H1 (cell line): ENCODE data around the gene IFNB1.

Experiments used
- ATF3 ChIP-seq: IDR thresholded peaks from 2 replicates; pipeline ENCODE4 v1.6.1; 2011; ENCODE audit warnings: low read depth, mild to moderate bottlenecking, low read length; ENCODE audit not compliant: insufficient read depth
- BRCA1 ChIP-seq: IDR thresholded peaks from 2 replicates; pipeline ENCODE4 v1.6.1; 2012; ENCODE audit warnings: low read depth, low read length, improper control_type of control experiment
- CHD2 ChIP-seq: IDR thresholded peaks from 2 replicates; pipeline ENCODE4 v1.6.1; 2012; ENCODE audit warnings: low read length, improper control_type of control experiment
- CHD7 ChIP-seq: fragments of 300-600 bp; sonication (generic); IDR thresholded peaks from 2 replicates; pipeline ENCODE4 v1.7.1; 2012; ENCODE audit warnings: low read length, moderate library complexity, mild to moderate bottlenecking, inconsistent platforms; ENCODE audit not compliant: insufficient replicate concordance
- CREB1 ChIP-seq: IDR thresholded peaks from 2 replicates; pipeline ENCODE4 v1.6.1; 2012; ENCODE audit warnings: inconsistent platforms
- CTCF ChIP-seq, 3 experiments: IDR thresholded peaks; 1 replicate in 2 of 3; 2 replicates in 1 of 3; pipeline versions ENCODE4 v1.5.1 to v1.6.1; 2011; ENCODE audit warnings: low read length in 3 of 3, mild to moderate bottlenecking in 3 of 3, inconsistent platforms in 2 of 3, low read depth in 1 of 3, moderate library complexity in 1 of 3; ENCODE audit not compliant: insufficient read depth in 1 of 3; ENCODE audit errors: control extremely low read depth in 1 of 3
- EP300 ChIP-seq, 2 experiments: IDR thresholded peaks; 1 replicate in 1 of 2; 2 replicates in 1 of 2; pipeline ENCODE4 v1.6.1; 2011 to 2012; ENCODE audit warnings: low read depth in 2 of 2, low read length in 2 of 2, mild to moderate bottlenecking in 2 of 2, borderline replicate concordance in 1 of 2, inconsistent platforms in 1 of 2, moderate library complexity in 1 of 2
- POLR2AphosphoS5 ChIP-seq: IDR thresholded peaks from 2 replicates; pipeline ENCODE4 v1.6.1; 2011; ENCODE audit warnings: low read depth, low read length
- RAD21 ChIP-seq, 2 experiments: IDR thresholded peaks in 1 of 2; conservative IDR thresholded peaks in 1 of 2; 2 replicates each; pipeline ENCODE4 v1.6.1; 2011; ENCODE audit warnings: low read depth in 2 of 2, low read length in 2 of 2, improper control_type of control experiment in 1 of 2, inconsistent platforms in 1 of 2, mild to moderate bottlenecking in 1 of 2, moderate library complexity in 1 of 2
- TBP ChIP-seq: IDR thresholded peaks from 2 replicates; pipeline ENCODE4 v1.6.1; 2011; ENCODE audit warnings: low read depth, low read length, improper control_type of control experiment
- TF ChIP-seq, protein P1 (sequence below): IDR thresholded peaks from 2 replicates; pipeline ENCODE4 v1.6.1; 2012; ENCODE audit warnings: low read length, inconsistent platforms

DNA sequence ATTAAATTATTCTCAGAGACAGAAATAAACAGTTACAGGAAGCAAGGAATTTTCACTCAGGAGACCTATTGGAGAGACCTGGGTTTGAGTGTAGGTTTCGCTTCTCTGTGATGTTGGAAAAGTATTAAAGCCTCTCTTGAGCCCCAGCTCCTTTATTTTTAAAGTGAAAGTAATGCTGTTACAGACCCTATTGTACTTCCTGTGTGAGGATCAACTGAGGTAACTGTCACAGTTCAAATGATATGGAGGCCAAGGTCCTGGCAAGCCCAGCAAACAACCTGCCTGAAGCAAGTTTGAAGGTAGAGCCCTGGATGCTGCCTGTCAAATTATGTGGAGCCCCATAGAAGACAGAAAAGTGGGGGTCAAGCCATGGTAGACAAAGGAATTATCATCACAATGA, 38.4 kb downstream of the IFNB1 start:
- TF ChIP-seq CTCF (IDR thresholded peaks at IDR 0.05; ENCODE audit: control extremely low read depth in 1 of 3, insufficient read depth in 1 of 3, low read depth in 1 of 3, low read length in 3 of 3) (no peak), TBP (no peak), EP300 (IDR thresholded peaks at IDR 0.05; ENCODE audit: borderline replicate concordance in 1 of 2, low read depth in 2 of 2, low read length in 2 of 2) (no peak), BRCA1 (no peak), CHD7 (no peak), RAD21 (IDR thresholded peaks at IDR 0.05 in 1 of 2, conservative IDR thresholded peaks at IDR 0.05 in 1 of 2; ENCODE audit: low read depth in 2 of 2, low read length in 2 of 2) (no peak), CHD2 (no peak), POLR2AphosphoS5 (no peak), ATF3 (no peak), CREB1 (no peak)
- TF ChIP-seq, protein P1, sequence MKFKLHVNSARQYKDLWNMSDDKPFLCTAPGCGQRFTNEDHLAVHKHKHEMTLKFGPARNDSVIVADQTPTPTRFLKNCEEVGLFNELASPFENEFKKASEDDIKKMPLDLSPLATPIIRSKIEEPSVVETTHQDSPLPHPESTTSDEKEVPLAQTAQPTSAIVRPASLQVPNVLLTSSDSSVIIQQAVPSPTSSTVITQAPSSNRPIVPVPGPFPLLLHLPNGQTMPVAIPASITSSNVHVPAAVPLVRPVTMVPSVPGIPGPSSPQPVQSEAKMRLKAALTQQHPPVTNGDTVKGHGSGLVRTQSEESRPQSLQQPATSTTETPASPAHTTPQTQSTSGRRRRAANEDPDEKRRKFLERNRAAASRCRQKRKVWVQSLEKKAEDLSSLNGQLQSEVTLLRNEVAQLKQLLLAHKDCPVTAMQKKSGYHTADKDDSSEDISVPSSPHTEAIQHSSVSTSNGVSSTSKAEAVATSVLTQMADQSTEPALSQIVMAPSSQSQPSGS: no peak
